ENCODE data around the gene ZNF507. TPM values are rescaled to one million over a fixed set of nuclear protein-coding genes. Genes with fewer than 3 reads are reported as not detected.
"Not testable (repeated sequence)": the region's sequence is repeated elsewhere in the genome, so short reads cannot be mapped to it uniquely, and the experiment has no call there.

Gene ZNF507
- total RNA-seq, 1 donor from 2014 or later = 6.4 TPM

DNA sequence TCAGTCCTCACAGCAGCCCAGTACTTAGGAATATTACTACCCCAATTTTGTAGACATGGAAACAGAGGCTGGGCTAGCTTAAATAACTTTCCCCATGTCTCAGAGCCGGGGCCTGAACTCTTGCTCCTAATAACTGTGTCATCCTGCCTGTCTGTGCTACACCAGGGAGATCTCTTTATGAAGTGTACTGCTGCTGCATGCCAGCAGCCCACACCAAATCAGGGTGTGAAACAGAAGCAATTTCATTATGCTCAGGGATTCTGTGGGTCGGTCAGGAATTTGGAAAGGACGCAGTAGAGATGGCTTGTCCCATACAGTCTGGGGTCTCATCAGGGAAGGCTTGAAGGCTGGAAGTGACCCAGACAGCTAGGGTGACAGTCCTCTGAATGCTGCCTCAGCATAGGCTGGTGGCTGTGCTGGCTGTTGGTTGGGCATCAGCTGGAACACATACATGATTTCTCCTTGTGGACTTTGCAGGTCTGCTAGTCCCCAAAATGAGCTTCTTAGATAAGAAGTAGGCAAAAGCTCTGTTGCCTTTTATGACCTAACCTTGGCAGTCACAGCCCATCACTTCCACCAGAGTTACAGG lies 22.6 kb downstream of the ZNF507 start:
- Histone ChIP-seq H3K36me3 (peaks cover 3 to 15% of the 10 kb centered on the region in 2 donors), H3K27me3 (no peaks in the 10 kb centered on the region), H3K4me1 (peaks cover 0 to 15% of the 10 kb centered on the region in 2 donors), H3K27ac (peak overlapping the region; percentile 4 to 46), H3K9me3 (no peaks in the 10 kb centered on the region), H3K4me3 (no peak overlapping the region)
- TF ChIP-seq, protein P1, sequence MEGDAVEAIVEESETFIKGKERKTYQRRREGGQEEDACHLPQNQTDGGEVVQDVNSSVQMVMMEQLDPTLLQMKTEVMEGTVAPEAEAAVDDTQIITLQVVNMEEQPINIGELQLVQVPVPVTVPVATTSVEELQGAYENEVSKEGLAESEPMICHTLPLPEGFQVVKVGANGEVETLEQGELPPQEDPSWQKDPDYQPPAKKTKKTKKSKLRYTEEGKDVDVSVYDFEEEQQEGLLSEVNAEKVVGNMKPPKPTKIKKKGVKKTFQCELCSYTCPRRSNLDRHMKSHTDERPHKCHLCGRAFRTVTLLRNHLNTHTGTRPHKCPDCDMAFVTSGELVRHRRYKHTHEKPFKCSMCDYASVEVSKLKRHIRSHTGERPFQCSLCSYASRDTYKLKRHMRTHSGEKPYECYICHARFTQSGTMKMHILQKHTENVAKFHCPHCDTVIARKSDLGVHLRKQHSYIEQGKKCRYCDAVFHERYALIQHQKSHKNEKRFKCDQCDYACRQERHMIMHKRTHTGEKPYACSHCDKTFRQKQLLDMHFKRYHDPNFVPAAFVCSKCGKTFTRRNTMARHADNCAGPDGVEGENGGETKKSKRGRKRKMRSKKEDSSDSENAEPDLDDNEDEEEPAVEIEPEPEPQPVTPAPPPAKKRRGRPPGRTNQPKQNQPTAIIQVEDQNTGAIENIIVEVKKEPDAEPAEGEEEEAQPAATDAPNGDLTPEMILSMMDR (IDR thresholded peaks at IDR 0.05) = no peak
- intact Hi-C loops (cut with DNase I) = no loop called here
- DNase-seq (ENCODE audit: low spot score in 2 of 2) = no peak

DNA sequence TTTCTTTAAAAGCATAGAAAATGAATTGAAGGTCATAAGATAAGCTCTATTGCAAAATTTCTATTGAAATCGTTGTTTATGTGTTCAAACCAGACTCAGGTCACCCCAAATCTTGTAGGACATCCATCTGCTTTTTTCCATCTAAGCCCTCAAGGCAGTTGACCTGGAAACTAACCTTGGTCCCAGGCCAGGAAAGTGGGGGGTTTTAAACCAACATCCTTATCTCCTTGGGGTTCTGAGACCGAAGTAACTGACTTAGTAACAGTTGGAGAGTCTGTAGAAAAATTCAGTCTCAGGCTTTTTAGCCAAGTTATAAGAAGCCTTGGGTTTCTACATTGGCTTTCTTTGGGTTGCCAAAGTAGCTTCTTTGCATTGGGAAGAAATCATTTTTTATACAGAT lies 23.4 kb downstream of the ZNF507 start:
- Histone ChIP-seq H3K4me1 (peaks cover 0 to 13% of the 10 kb centered on the region in 2 donors), H3K9me3 (no peaks in the 10 kb centered on the region), H3K27ac (peak overlapping the region; percentile 4 to 46), H3K4me3 (no peak overlapping the region), H3K27me3 (no peaks in the 10 kb centered on the region), H3K36me3 (peaks cover 3 to 15% of the 10 kb centered on the region in 2 donors)
- no peak for DNase-seq (ENCODE audit: low spot score in 2 of 2)
- TF ChIP-seq, protein P1 (IDR thresholded peaks at IDR 0.05) = no peak
- intact Hi-C loops (cut with DNase I) = no loop called here

DNA sequence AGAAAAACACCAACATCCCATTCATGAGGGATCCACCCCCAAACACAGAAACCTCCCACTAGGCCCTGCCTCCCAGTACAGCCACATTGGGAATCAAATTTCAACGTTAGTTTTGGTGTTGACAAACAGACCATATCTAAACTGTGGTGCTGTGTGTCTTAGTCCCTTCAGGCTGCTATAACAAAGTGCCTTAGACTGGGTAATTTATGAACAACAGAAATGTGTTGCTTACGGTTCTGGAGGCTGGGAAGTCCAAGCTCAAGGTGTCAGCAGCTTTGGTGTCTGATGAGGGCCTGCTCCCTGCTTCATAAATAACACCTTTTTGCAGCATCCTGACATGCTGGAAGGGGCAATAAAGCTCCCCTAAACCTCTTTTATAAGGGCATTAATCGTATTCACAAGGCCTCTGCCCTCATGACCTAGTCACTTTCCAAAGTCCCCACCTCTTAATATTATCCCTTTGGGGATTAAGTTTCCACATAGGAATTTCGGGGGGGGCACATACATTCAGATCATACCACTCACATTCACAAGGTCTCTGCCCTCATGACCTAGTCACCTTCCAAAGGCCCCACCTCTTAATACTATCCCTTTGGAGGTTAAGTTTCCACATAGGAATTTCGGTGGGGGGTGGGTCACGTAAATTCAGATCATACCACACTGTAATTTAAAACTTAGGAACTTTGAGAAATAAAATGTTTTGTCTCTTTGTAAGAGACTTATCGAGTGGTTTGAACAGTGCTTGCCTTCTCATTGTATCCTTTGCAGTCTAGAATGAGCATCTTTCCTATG lies 27.5 kb downstream of the ZNF507 start:
- Histone ChIP-seq H3K4me3 (no peak overlapping the region), H3K9me3 (no peaks in the 10 kb centered on the region), H3K4me1 (peaks cover 0 to 12% of the 10 kb centered on the region in 2 donors), H3K27me3 (no peaks in the 10 kb centered on the region), H3K27ac (peak overlapping the region; percentile 68 to 74), H3K36me3 (peaks cover 6 to 31% of the 10 kb centered on the region in 2 donors)
- TF ChIP-seq, protein P1 (IDR thresholded peaks at IDR 0.05) = no peak
- no peak for DNase-seq (ENCODE audit: low spot score in 2 of 2)
- intact Hi-C loops (cut with DNase I) = loop anchor here (2.0 to 5.0 kb wide), 2 partner anchors 20 to 34 kb away; partner anchors contain the start of gene DPY19L3

DNA sequence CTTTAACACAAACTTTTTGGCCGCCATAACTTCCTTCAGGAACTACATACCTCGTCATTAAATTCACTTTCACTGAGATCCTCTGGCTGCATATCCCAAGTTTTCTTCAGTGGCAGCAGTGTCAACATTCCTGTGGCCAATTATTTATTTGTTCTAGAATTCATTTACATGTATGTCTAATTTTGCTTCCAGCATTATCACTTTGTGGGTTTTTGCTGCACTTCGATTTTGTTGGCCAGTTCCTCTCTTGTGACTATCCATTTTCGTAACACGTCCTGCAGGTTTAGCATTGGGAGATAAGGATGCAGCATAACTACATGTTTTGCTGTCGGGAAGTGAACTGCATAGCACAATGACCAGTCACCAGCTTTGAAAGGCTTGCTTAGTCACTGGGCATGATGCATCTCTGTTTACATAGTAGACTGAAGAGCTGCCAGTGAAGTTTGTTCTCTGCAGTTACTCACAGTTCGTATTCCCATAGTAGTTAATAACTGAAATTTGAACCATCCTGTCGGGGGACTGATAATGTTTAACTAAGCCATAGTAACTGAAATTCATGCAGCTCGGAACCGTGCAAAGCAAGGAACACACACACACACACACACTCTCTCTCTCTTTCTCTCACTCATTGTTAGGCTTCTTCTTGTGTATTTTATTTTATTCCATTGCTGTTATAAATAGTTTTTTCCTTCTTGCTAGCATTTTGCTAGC lies 28.3 kb downstream of the ZNF507 start:
- peak overlapping the region; percentile 68 to 74 for H3K27ac ChIP-seq

DNA sequence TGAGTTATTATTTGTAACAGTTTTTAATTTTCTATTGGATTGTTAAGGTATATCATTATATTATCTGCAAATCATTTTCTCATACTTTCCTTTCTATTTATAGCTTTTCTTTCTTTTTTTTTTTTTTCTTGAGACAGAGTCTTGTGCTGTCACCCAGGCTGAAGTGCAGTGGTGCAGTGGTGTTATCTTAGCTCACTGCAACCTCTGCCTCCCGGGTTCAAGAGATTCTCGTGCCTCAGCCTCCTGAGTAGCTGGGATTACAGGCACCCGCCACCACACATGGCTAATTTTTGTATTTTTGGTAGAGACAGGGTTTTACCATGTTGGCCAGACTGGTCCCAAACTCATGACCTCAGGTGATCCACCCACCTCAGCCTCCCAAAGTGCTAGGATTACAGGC lies 29.0 kb downstream of the ZNF507 start:
- Histone ChIP-seq H3K27ac (peak overlapping the region; percentile 40 to 47), H3K36me3 (peaks cover 6 to 33% of the 10 kb centered on the region in 2 donors), H3K4me1 (peaks cover 0 to 12% of the 10 kb centered on the region in 2 donors)
- H3K9me3 ChIP-seq; H3K4me3 ChIP-seq; H3K27me3 ChIP-seq; DNase-seq (ENCODE audit: low spot score in 2 of 2): not testable (repeated sequence)
- intact Hi-C loops (cut with DNase I) = loop anchor here (5.0 kb wide), 1 partner anchor 33 kb away; the partner anchor contains the start of gene DPY19L3

More for the DNA sequence above, 28.3 kb downstream of the ZNF507 start:
- Histone ChIP-seq H3K27me3 (no peaks in the 10 kb centered on the region), H3K9me3 (no peaks in the 10 kb centered on the region), H3K36me3 (peaks cover 6 to 33% of the 10 kb centered on the region in 2 donors), H3K4me3 (no peak overlapping the region), H3K4me1 (peaks cover 0 to 12% of the 10 kb centered on the region in 2 donors)
- DNase-seq (ENCODE audit: low spot score in 2 of 2) = peak in 1 of 2 donors; percentile 71
- intact Hi-C loops (cut with DNase I) = loop anchor here (2.0 to 5.0 kb wide), 2 partner anchors 21 to 34 kb away; partner anchors contain the start of gene DPY19L3
- TF ChIP-seq, protein P1 (IDR thresholded peaks at IDR 0.05) = no peak

Measured in ascending aorta (tissue), 2 donors.